ENCODE data around the gene ASL. TPM values are rescaled to one million over a fixed set of nuclear protein-coding genes. Genes with fewer than 3 reads are reported as not detected.
A peak's percentile ranks its signal among the peaks of the same experiment; 100 is the strongest.
"Not testable (repeated sequence)": the region's sequence is repeated elsewhere in the genome, so short reads cannot be mapped to it uniquely, and the experiment has no call there.

The ASL gene
- total RNA-seq, 1 experiment from 2014 or later = 57.3 TPM

GRCh38 chr7:66088861-66089838 lies 13.5 kb downstream of the ASL start:
- Histone ChIP-seq H3K27me3 (replicated peaks) (no peaks in the 10 kb centered on the region), H3K27ac (no peak overlapping the region), H3K9me3 (replicated peaks) (no peaks in the 10 kb centered on the region), H3K4me3 (no peak overlapping the region), H3K36me3 (peaks cover 29% of the 10 kb centered on the region), H3K4me1 (replicated peaks) (no peaks in the 10 kb centered on the region)
- DNase-seq (ENCODE audit: low read depth in 1 of 2, low spot score in 2 of 2) = no peak

DNA sequence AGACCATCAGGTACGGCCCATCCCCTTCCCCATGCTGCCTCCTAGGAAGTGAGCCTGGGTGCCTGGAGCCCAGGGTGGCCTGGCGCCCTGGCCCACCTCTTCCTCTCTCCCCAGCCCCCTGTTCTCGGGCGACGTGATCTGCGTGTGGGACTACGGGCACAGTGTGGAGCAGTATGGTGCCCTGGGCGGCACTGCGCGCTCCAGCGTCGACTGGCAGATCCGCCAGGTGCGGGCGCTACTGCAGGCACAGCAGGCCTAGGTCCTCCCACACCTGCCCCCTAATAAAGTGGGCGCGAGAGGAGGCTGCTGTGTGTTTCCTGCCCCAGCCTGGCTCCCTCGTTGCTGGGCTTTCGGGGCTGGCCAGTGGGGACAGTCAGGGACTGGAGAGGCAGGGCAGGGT lies 17.0 kb downstream of the ASL start:
- no peak overlapping the region for H3K4me3 ChIP-seq
- no peak for DNase-seq (ENCODE audit: low read depth in 1 of 2, low spot score in 2 of 2)
- peaks cover 10% of the 10 kb centered on the region for H3K36me3 ChIP-seq
- no peaks in the 10 kb centered on the region for H3K27me3 ChIP-seq (replicated peaks)
- no peaks in the 10 kb centered on the region for H3K4me1 ChIP-seq (replicated peaks)
- no peaks in the 10 kb centered on the region for H3K9me3 ChIP-seq (replicated peaks)
- H3K27ac ChIP-seq = no peak overlapping the region

- Histone ChIP-seq H3K27ac (no peak overlapping the region), H3K4me1 (replicated peaks) (peaks cover 6% of the 10 kb centered on the region), H3K4me3 (no peak overlapping the region), H3K36me3 (peaks cover 10% of the 10 kb centered on the region), H3K27me3 (replicated peaks) (no peaks in the 10 kb centered on the region), H3K9me3 (replicated peaks) (no peaks in the 10 kb centered on the region)
- no peak for DNase-seq (ENCODE audit: low read depth in 1 of 2, low spot score in 2 of 2)
These were observed 19.4 kb downstream of the ASL start for GRCh38 chr7:66095010-66095409.

GRCh38 chr7:66099232-66099550 lies 23.6 kb downstream of the ASL start:
- Histone ChIP-seq H3K9me3 (replicated peaks) (no peaks in the 10 kb centered on the region), H3K27ac (no peak overlapping the region), H3K4me1 (replicated peaks) (peaks cover 8% of the 10 kb centered on the region), H3K27me3 (replicated peaks) (no peaks in the 10 kb centered on the region), H3K4me3 (no peak overlapping the region), H3K36me3 (no peaks in the 10 kb centered on the region)
- DNase-seq (ENCODE audit: low read depth in 1 of 2, low spot score in 2 of 2) = no peak

- peak; percentile 72 to 76 for DNase-seq (ENCODE audit: low read depth in 1 of 2, low spot score in 2 of 2)
- no peaks in the 10 kb centered on the region for H3K27me3 ChIP-seq (replicated peaks)
- H3K9me3 ChIP-seq (replicated peaks) = no peaks in the 10 kb centered on the region
- peaks cover 8% of the 10 kb centered on the region for H3K4me1 ChIP-seq (replicated peaks)
- H3K36me3 ChIP-seq = no peaks in the 10 kb centered on the region
- H3K4me3 ChIP-seq = peak overlapping the region; percentile 24
- no peak overlapping the region for H3K27ac ChIP-seq
These were observed 24.2 kb downstream of the ASL start for GRCh38 chr7:66099551-66100407.

- H3K27me3 ChIP-seq (replicated peaks) = no peaks in the 10 kb centered on the region
- no peak overlapping the region for H3K27ac ChIP-seq
- DNase-seq (ENCODE audit: low read depth in 1 of 2, low spot score in 2 of 2) = no peak
- no peaks in the 10 kb centered on the region; the same call in 1 of the 2 replicates for H3K36me3 ChIP-seq
- H3K4me3 ChIP-seq = peak overlapping the region; percentile 24
- H3K4me1 ChIP-seq (replicated peaks) = peaks cover 15% of the 10 kb centered on the region
- no peaks in the 10 kb centered on the region for H3K9me3 ChIP-seq (replicated peaks)
These were observed 24.9 kb downstream of the ASL start for GRCh38 chr7:66100408-66101050.

- not testable (repeated sequence) for H3K27ac ChIP-seq; H3K27me3 ChIP-seq (replicated peaks); H3K9me3 ChIP-seq (replicated peaks); DNase-seq (ENCODE audit: low read depth in 1 of 2, low spot score in 2 of 2); H3K4me3 ChIP-seq; H3K36me3 ChIP-seq
- H3K4me1 ChIP-seq (replicated peaks) = peaks cover 28% of the 10 kb centered on the region
These were observed 26.5 kb downstream of the ASL start for GRCh38 chr7:66102168-66102567.

- not testable (repeated sequence) for H3K36me3 ChIP-seq; H3K27ac ChIP-seq; H3K27me3 ChIP-seq (replicated peaks); H3K4me3 ChIP-seq; DNase-seq (ENCODE audit: low read depth in 1 of 2, low spot score in 2 of 2); H3K9me3 ChIP-seq (replicated peaks)
- H3K4me1 ChIP-seq (replicated peaks) = peaks cover 32% of the 10 kb centered on the region
These were observed 28.4 kb downstream of the ASL start for GRCh38 chr7:66103994-66104393.

GRCh38 chr7:66105263-66105748 lies 29.7 kb downstream of the ASL start:
- H3K27ac ChIP-seq = no peak overlapping the region
- H3K4me3 ChIP-seq = no peak overlapping the region
- DNase-seq (ENCODE audit: low read depth in 1 of 2, low spot score in 2 of 2) = no peak
- H3K36me3 ChIP-seq = peaks cover 4% of the 10 kb centered on the region
- H3K4me1 ChIP-seq (replicated peaks) = peaks cover 27% of the 10 kb centered on the region
- H3K9me3 ChIP-seq (replicated peaks) = no peaks in the 10 kb centered on the region
- H3K27me3 ChIP-seq (replicated peaks) = no peaks in the 10 kb centered on the region

DNA sequence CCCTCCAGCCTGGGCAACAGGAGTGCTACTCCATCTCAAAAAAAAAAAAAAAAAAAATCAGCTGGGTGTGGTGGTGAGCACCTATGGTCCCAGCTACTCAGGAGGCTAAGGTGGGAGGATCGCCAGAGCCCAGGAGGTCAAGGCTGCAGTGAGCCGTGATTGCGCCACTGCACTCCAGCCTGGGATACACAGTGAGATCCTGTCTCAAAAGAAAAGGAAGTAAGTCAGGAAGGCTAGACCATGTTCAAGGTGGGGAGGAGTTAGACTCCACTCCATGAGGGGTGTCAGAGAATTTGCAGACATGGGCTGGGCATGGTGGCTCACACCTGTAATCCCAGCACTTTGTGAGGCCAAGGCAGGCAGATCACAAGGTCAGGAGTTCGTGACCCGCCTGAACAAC lies 32.8 kb downstream of the ASL start:
- H3K9me3 ChIP-seq (replicated peaks); H3K27me3 ChIP-seq (replicated peaks); H3K4me3 ChIP-seq; H3K36me3 ChIP-seq; DNase-seq (ENCODE audit: low read depth in 1 of 2, low spot score in 2 of 2); H3K27ac ChIP-seq: not testable (repeated sequence)
- peaks cover 42% of the 10 kb centered on the region for H3K4me1 ChIP-seq (replicated peaks)

DNA sequence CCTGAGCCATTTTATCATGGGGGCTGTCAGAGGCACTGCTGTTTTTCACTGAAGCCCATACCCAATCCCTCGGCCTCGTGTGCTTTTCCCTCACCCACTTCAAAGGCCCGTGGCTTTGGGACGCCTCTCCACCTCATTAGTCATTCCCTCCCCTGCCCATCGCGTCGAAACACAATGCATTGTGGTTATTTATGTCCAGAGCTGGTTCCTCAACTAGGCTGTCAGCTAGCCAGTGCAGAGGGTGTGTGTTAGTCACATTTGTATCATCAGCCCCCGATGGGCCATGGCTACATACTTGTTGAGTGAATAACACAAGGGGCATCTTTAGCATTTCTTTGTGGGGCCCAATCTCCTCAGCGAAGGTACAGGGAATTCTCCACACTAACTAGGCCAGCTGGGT lies 35.2 kb downstream of the ASL start:
- DNase-seq (ENCODE audit: low read depth in 1 of 2, low spot score in 2 of 2) = peak; percentile 96 to 97
- H3K27me3 ChIP-seq (replicated peaks) = no peaks in the 10 kb centered on the region
- H3K36me3 ChIP-seq = peaks cover 14% of the 10 kb centered on the region
- peaks cover 46% of the 10 kb centered on the region for H3K4me1 ChIP-seq (replicated peaks)
- H3K9me3 ChIP-seq (replicated peaks) = no peaks in the 10 kb centered on the region
- peak overlapping the region; percentile 63 for H3K27ac ChIP-seq
- H3K4me3 ChIP-seq = no peak overlapping the region

- Histone ChIP-seq H3K4me1 (replicated peaks) (peaks cover 32% of the 10 kb centered on the region), H3K9me3 (replicated peaks) (no peaks in the 10 kb centered on the region), H3K36me3 (peaks cover 21% of the 10 kb centered on the region), H3K27me3 (replicated peaks) (no peaks in the 10 kb centered on the region), H3K27ac (peak within 1 kb of the TSS; percentile 87), H3K4me3 (peak within 1 kb of the TSS; percentile 88)
- peak; percentile 79 to 84 for DNase-seq (ENCODE audit: low read depth in 1 of 2, low spot score in 2 of 2)
These were observed 39.4 kb downstream of the ASL start, which contains the start of gene CRCP for GRCh38 chr7:66114743-66115649. Gene CRCP, plus strand, starts transcription at chr7:66114847. Its CDS starts 116 bp downstream, at chr7:66114963.
